ENCODE results near the gene GTF3C6.

DNA sequence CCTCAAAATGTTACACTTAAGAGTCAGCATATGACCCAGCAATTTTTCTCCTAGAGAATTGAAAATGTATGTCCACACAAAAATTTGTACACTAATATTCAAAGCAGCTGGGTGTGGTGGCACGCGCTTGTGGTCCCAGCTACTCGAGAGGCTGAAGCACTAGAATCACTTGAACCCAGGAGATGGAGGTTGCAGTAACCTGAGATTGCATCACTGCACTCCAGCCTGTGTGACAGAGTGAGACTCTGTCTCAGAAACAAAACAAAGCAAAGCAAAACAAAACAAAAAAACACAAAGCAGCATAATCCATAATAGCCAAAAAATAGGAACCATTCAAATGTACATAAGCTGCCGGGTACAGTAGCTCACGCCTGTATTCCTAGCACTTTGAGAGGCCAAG, 21.7 kb downstream of the GTF3C6 start:
- no peak for TF ChIP-seq POLR2A (IDR thresholded peaks at IDR 0.05)
- TF ChIP-seq, protein P1, sequence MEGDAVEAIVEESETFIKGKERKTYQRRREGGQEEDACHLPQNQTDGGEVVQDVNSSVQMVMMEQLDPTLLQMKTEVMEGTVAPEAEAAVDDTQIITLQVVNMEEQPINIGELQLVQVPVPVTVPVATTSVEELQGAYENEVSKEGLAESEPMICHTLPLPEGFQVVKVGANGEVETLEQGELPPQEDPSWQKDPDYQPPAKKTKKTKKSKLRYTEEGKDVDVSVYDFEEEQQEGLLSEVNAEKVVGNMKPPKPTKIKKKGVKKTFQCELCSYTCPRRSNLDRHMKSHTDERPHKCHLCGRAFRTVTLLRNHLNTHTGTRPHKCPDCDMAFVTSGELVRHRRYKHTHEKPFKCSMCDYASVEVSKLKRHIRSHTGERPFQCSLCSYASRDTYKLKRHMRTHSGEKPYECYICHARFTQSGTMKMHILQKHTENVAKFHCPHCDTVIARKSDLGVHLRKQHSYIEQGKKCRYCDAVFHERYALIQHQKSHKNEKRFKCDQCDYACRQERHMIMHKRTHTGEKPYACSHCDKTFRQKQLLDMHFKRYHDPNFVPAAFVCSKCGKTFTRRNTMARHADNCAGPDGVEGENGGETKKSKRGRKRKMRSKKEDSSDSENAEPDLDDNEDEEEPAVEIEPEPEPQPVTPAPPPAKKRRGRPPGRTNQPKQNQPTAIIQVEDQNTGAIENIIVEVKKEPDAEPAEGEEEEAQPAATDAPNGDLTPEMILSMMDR (IDR thresholded peaks at IDR 0.05): no peak
- TF ChIP-seq POLR2AphosphoS5 (IDR thresholded peaks at IDR 0.05): no peak
- TF ChIP-seq EP300 (IDR thresholded peaks at IDR 0.05): no peak
